ENCODE data around the gene ANO7. TPM values are rescaled to one million over a fixed set of nuclear protein-coding genes. Genes with fewer than 3 reads are reported as not detected.

ANO7 gene
- total RNA-seq, 1 donor from 2014 or later, result 16.1 TPM

- peaks cover 52% of the 10 kb centered on the region for H3K36me3 Mint-ChIP-seq (ENCODE audit: low read depth, unreplicated experiment)
These were observed 67.2 kb downstream of the ANO7 start for GRCh38 chr2:241255542-241256167.

GRCh38 chr2:241256168-241256545 lies 67.7 kb downstream of the ANO7 start:
- no peak for DNase-seq (ENCODE audit: low spot score)
- H3K36me3 Mint-ChIP-seq (ENCODE audit: low read depth, unreplicated experiment), result peaks cover 48% of the 10 kb centered on the region
- peaks cover 3% of the 10 kb centered on the region for H3K27me3 Mint-ChIP-seq (ENCODE audit: unreplicated experiment)
- H3K4me1 Mint-ChIP-seq (ENCODE audit: unreplicated experiment), result no peaks in the 10 kb centered on the region
- H3K4me3 Mint-ChIP-seq (ENCODE audit: unreplicated experiment), result peak overlapping the region; percentile 71
- H3K27ac Mint-ChIP-seq (ENCODE audit: unreplicated experiment), result no peak overlapping the region
- H3K9me3 Mint-ChIP-seq (ENCODE audit: unreplicated experiment), result no peaks in the 10 kb centered on the region
- no peak for TF ChIP-seq CTCF (IDR thresholded peaks at IDR 0.05; ENCODE audit: unreplicated experiment)

More at GRCh38 chr2:241255542-241256167, 67.2 kb downstream of the ANO7 start:
- Mint-ChIP-seq H3K27ac (ENCODE audit: unreplicated experiment) (no peak overlapping the region), H3K4me3 (ENCODE audit: unreplicated experiment) (peak overlapping the region; percentile 71), H3K4me1 (ENCODE audit: unreplicated experiment) (no peaks in the 10 kb centered on the region), H3K27me3 (ENCODE audit: unreplicated experiment) (peaks cover 3% of the 10 kb centered on the region), H3K9me3 (ENCODE audit: unreplicated experiment) (no peaks in the 10 kb centered on the region)
- DNase-seq (ENCODE audit: low spot score), result no peak
- no peak for TF ChIP-seq CTCF (IDR thresholded peaks at IDR 0.05; ENCODE audit: unreplicated experiment)

- H3K27me3 Mint-ChIP-seq (ENCODE audit: unreplicated experiment), result no peaks in the 10 kb centered on the region
- DNase-seq (ENCODE audit: low spot score), result no peak
- H3K4me1 Mint-ChIP-seq (ENCODE audit: unreplicated experiment), result no peaks in the 10 kb centered on the region
- H3K4me3 Mint-ChIP-seq (ENCODE audit: unreplicated experiment), result no peak overlapping the region
- no peak overlapping the region for H3K27ac Mint-ChIP-seq (ENCODE audit: unreplicated experiment)
- H3K36me3 Mint-ChIP-seq (ENCODE audit: low read depth, unreplicated experiment), result peaks cover 44% of the 10 kb centered on the region
- TF ChIP-seq CTCF (IDR thresholded peaks at IDR 0.05; ENCODE audit: unreplicated experiment), result no peak
- no peaks in the 10 kb centered on the region for H3K9me3 Mint-ChIP-seq (ENCODE audit: unreplicated experiment)
These were observed 69.0 kb downstream of the ANO7 start for GRCh38 chr2:241257419-241258032.

- H3K27me3 Mint-ChIP-seq (ENCODE audit: unreplicated experiment), result no peaks in the 10 kb centered on the region
- H3K4me1 Mint-ChIP-seq (ENCODE audit: unreplicated experiment), result no peaks in the 10 kb centered on the region
- H3K36me3 Mint-ChIP-seq (ENCODE audit: low read depth, unreplicated experiment), result peaks cover 46% of the 10 kb centered on the region
- H3K27ac Mint-ChIP-seq (ENCODE audit: unreplicated experiment), result no peak overlapping the region
- H3K4me3 Mint-ChIP-seq (ENCODE audit: unreplicated experiment), result no peak overlapping the region
- TF ChIP-seq CTCF (IDR thresholded peaks at IDR 0.05; ENCODE audit: unreplicated experiment), result no peak
- DNase-seq (ENCODE audit: low spot score), result no peak
- H3K9me3 Mint-ChIP-seq (ENCODE audit: unreplicated experiment), result no peaks in the 10 kb centered on the region
These were observed 70.2 kb downstream of the ANO7 start for GRCh38 chr2:241258505-241259280.

- Mint-ChIP-seq H3K4me3 (ENCODE audit: unreplicated experiment) (no peak overlapping the region), H3K27ac (ENCODE audit: unreplicated experiment) (no peak overlapping the region), H3K36me3 (ENCODE audit: low read depth, unreplicated experiment) (peaks cover 33% of the 10 kb centered on the region), H3K27me3 (ENCODE audit: unreplicated experiment) (no peaks in the 10 kb centered on the region), H3K9me3 (ENCODE audit: unreplicated experiment) (no peaks in the 10 kb centered on the region), H3K4me1 (ENCODE audit: unreplicated experiment) (no peaks in the 10 kb centered on the region)
- no peak for DNase-seq (ENCODE audit: low spot score)
- TF ChIP-seq CTCF (IDR thresholded peaks at IDR 0.05; ENCODE audit: unreplicated experiment), result no peak
These were observed 72.4 kb downstream of the ANO7 start for GRCh38 chr2:241260911-241261310.
